HG02870 (cell line): ENCODE measurements around the gene KDR.

Experiments
- ATAC-seq: cut with Tn5 transposase; IDR thresholded peaks from one replicate; pipeline ENCODE4 v1.9.1; 2021; ENCODE audit warnings: mild to moderate bottlenecking, moderate library complexity; ENCODE audit not compliant: unreplicated experiment

KDR gene

DNA sequence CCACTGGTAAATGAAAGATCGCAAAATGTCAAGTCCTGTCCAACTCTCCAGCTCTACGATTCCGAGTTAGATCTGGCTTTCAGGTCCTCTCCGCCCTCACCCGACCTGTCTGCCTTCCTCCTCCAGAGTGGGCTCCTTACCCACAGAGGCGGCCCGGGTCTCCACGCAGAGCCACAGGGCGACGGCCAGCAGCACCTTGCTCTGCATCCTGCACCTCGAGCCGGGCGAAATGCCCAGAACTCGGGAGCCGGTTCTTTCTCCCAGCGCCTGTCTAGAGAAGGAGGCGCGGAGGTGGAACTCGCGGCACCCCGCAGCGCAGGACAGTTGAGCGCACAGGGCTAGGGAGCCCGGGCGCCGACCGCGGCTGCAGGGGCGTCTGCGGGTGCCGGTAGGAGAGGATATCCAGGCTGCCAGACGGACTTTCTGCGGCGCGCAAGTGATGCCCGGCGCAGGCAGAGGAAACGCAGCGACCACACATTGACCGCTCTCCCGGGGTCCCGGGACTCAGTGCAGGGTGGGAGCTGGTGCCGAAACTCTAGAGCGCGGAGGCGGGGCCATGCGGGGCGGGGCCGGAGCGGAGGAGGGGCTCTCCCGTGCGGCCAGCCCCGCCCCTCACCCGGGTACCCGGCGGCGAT is at the start of gene KDR:
Gene KDR, minus strand, starts transcription at position 509 of the 635 bp plus-strand sequence. Its CDS starts 302 bp downstream, at position 207.
- ATAC-seq, result no peak

DNA sequence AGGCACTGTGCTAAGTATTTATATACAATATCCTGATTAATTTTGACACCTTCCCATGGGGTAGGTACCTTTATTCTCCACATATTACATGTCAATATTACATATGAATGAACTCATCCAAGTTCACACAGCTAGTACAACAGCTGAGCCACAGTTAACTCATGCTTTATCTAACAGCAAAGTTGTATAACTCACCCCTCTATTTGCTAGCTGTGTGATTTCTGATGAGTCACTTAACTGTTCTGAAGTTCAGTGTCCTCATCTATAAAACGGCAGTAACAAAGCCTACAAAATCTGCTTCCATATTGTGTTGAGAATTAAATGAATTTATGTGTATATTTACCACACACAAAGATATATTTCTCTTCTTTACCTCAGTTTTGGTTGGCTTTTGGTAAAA is 48.2 kb upstream of the KDR start:
- ATAC-seq, result no peak

DNA sequence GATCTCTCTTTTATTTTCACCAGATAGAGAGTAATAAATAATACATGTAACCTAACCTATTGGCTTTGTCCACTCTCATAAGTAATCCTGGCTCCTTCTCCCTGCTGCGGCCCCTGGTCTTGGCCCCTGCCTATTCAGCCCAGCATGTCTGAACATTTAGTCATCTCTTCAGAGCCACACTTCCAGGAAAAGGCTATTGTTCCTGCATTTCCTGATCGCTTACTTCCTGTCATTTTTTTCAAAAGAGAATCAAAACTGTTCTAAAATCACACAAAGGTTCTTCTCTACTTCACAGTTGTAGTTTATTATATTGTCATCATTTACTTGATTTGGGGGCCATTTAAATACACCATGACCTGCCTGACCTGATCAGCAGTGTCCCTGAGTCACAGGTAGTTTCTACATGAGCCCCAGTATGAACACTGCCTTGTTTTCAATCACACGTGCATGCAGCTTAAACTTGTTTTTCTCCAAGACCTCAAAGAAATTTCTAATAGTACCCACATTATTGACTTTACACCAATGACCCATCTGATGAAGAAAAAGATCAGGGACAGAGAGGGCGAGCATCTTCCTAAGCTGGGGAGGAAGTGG is 47.4 kb upstream of the KDR start:
- no peak for ATAC-seq

DNA sequence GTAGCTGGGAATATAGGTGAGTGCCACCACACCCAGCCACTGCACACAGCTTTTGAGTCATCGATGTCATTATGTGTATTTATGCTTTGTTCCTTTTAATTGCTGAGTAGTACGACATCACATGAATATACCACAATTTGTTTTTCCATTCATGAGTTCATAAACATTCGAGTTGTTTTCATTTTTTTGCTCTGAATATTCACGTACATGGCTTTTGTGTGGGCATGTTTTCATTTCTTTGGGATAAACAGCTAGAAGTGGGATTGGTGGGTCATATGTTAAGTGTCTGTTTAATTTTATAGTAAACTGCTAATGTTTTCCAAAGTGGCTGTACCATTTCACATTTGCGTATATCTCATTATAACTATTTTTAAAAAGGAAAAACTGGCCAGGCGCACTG is 45.1 kb upstream of the KDR start:
- ATAC-seq, result no peak

DNA sequence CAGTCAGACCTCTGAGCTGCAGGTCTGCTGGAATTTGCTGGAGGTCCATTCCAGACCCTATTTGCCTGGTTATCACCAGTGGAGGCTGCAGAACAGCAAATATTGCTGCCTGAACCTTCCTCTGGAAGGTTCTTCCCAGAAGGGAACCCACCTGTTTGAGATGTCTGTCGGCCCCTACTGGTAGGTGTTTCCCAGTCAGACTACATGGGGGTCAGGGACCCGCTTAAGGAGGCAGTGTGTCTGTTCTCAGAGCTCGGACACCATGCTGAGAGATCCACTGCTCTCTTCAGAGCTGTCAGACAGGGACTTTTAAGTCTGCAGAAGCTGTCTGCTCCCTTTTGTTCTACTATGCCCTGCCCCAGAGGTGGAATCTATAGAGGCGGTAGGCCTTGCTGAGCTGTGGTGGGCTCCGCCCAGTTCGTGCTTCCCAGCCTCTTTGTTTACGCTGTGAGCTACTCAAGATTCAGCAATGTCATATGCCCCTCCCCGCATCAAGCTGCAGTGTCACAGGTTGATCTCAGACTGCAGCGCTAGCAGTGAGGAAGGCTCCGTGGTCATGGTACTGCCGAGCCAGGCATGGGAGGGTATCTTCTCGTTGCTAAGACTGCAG is 44.1 kb upstream of the KDR start:
- ATAC-seq, result no peak

DNA sequence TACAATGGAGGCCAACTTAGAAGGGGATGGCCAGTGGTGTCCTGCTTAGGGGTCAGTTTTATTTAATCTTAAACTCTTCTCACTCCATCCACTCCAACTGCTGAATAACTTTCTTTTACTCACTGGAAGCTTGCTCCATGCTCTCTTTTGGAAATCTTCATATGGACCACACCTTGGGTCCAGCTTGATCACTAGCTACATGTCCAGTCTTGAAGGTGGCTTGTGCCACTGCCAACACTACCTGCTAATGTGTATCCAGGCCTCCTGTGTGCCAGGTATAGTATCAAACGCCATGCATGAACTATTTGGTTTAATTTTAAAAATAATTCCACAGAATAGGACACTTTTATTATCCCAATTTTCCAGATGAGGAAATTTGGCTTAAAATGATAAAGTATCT is 37.0 kb upstream of the KDR start:
- ATAC-seq, result no peak

DNA sequence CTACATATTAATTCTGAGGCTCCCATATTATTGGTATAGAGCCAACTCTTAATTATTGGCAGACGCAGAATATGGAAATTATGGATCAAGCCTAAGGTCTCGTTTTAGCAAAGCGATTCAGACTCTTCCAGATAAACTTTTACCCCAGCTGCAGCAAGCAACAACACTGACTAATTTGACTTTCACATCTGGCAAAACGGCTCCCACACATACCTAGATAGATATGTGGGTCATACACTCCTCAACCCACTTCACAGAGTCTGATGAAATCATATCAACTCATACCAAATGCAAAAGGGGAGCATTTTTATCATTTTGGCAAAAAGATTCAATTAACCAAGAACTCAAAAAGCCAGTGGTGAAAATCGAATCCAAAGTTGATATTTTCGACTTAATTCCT is 36.3 kb upstream of the KDR start:
- ATAC-seq, result no peak

DNA sequence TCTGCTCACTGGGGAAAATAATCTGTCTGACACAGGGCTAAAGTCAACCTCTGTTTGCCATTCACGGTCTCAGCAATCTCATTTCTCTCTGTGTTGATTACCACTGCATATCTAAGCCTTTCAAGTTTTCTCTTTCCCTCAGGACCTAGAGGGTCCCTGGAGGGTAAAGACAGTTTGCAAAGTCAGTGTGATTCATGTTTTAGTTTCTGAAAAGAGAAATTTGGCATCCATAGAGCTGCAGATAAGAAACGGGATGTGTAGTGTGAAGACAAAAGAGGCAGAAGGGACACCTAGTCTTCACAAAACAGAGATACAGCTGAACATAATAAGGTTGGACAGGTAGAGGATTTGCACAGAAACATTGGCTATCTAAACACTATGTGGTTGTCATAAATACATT is 34.5 kb upstream of the KDR start:
- ATAC-seq, result no peak

DNA sequence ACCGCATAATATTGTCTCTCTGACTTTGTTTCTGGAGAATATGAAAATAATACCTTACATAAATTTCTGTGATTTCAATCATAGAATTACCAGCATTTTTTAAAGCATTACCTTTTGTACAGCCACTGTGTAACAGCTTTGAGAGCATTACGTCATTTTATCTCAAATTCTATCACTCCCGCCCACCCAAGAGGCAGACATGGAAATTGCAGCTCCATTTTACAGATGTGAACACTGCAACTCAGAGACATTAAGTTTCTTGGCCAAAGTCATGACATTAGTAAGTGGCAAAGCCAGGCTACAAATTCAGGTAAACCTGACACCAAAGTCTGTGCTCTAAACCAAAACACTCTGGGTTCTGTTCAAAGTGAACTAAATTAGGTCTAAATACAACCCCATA is 33.6 kb upstream of the KDR start:
- ATAC-seq, result no peak

DNA sequence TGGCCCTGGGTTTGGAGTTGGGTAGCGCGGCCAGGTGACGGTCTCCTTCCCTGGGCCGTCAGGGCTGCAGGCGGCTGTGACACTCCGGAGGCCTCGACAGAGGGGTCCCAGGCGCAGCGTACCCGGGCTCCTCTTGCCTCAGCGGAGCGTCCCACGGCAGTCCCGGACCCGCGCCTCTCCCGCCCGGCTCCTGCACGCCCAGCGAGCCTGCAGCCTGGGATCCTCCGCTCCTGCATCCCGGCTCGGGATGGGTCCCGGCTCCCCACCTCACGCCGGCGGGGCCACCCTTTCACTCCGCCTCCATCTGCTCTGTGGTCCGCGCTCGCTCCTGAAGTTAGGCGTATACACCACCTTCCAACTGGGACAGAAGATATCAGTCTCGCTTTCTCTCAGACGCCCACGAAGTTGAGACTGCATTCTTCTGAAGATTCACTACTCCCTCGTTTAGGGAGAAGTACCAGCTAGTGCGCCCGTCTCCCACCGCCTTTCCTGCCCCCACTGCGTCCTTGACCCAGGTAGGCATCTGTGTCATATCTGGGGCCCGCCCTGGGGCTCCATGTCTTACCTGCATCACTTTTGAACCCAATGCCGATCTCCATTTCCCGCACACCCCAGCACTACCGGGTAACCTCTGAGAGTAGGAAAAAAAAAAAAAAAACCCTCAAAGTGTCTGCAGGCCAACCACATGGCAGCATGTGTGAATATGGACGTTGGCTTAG is 32.3 kb upstream of the KDR start:
- ATAC-seq, result no peak

DNA sequence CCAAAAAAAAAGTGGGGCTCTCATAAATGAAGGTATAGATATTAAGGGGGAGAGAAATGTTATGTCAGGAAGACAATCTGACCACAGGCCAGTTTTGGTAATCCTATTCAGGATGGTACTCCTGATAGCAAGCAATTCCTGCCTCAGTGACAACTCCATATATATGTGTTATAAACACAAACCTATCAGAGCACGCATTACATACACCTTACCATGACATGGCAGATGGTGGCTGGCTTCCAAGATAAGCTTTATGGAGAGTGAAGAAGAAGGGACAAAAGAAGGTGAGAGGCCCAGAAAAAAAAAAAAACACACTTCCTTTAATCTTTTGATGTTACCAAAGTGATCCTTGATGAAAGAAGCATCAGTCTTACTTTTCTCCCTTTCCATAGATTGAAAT is 29.5 kb upstream of the KDR start:
- no peak for ATAC-seq

DNA sequence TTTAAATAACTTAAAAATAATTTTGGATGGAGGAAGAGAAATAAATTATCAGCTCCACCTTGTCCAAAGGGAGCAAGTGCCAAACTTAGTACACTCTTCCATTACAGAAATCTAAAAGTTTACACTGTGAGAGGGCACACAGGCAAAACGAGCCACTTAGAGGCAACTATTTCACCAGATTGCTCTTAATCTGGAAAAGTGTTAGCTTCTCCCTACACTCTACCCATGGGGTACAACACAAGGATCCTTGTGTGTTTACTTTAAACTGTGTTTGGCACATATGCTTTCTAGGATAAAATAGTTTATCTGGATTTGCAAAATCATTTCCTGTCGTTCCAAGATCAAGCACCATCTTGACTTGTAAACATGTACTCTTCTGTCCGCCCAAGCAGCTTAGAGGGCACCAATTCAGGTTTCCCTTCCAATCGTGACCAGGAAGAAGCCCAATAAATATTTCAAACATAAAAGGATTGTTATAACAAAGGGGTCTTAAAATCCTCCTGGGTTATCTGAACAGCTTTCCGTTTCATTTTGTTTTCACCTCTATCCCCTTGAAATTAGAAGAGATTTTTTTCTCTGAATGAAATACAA is 29.0 kb upstream of the KDR start:
- ATAC-seq, result no peak

DNA sequence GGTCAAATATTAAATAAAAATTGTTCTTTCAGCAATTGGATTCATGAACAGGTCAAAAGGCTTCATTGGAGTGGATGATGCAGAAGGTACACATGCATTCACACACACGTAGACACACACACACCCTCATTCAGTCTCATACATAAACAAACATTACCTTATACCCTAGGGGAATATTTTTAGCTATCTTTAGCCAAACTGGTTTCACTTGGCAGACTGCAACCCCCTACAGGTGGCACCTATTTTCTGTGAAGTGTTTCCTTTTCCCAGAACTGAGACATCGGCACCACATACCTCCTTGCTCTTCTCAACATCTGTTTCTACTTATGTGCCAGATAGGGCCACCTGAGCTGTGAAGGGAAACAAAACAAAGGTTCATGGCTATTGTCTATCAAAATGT is 18.5 kb upstream of the KDR start:
- ATAC-seq, result no peak

DNA sequence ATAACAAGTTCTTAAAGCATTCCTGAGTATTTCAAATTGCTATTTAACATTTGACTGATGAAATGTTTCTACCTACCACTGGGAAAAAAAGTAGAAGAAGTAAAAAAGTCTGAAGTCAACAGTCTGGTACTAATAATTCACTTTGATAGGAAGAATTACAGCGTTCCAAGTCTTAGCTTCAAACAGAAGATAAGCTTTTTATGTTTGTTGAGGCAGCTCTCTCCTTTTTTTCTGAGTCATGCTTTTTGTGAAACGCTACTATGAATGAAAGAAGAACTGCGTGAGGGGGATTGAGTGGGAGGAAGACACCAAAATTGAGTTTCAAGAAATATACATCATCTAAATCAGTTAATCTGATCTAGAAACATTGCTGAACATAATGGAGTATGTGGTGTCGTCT is 13.0 kb upstream of the KDR start:
- no peak for ATAC-seq

DNA sequence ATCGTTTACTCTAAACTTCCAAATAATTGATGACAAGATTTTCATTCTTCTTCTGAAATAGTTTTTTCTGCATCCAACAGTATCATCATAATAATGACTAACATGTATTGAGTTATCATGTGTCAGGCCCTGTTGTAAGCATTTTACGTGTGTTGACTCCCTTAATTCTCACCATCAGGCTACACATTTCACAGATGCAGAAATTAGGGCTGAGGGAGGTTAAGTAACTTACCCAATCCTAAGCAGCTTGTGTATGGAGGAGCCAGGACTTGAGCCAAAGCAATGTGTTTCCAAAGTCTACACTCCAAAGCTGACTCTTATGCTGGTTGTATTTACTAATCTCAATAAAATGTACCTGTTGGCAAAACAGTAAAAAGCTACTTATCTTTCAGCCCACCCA is 11.2 kb upstream of the KDR start:
- no peak for ATAC-seq

DNA sequence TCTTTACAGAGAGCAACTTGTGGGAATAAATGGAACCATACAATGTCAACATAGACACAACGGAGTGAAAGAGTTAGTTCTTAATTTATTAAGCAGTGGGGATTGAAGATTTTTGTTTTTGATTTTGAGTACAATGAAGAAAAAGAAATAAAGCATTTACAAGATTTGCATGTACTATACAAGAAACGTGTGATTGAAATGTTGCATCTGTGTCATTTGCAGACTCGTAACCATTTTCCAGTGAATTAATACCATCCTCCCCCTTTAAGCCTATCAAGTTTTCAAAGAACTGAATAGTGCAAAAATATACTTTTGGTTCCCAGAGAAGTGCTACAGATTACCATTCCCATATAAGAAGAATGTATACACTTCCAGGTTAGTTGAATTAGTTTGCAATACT is 8.6 kb upstream of the KDR start:
- ATAC-seq, result no peak

DNA sequence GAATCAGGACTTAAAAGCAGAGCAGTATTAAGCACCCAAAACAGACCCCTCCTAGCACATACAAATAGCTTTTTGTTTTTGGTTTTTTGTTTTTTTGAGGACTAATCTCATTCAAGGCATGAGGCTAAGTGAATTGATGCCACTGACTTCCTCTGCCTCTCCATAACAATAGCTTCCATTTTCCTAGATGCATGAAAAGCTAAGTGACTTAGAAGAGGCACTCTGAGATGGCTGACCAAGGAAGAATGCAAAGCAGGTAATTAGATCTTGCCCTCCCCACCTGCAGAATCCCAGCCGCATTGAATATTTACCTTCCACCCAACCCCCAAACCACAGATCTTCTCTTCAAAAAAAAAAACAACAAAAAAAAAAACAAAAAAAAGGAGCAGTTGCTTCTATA is 7.4 kb upstream of the KDR start:
- ATAC-seq, result no peak

DNA sequence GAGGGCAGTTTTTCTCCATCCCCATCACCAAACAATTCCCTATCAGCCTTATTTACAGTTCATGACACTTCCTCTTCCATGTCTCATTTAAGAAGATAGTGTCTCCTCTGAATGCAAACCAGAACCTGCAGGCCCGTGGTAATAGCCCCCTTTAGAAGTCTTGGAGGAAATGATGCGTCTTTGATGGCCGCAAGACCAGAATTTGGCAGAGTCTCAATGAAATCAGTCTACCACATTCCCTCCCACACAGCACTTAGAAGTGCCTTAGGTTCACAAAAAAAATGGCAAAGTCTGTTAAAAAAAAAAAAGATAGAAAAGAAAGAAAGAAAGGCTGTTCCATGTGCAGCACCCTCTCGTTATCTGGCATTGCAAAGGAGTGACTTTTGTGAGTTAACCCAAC is 2.1 kb upstream of the KDR start:
- ATAC-seq, result no peak

DNA sequence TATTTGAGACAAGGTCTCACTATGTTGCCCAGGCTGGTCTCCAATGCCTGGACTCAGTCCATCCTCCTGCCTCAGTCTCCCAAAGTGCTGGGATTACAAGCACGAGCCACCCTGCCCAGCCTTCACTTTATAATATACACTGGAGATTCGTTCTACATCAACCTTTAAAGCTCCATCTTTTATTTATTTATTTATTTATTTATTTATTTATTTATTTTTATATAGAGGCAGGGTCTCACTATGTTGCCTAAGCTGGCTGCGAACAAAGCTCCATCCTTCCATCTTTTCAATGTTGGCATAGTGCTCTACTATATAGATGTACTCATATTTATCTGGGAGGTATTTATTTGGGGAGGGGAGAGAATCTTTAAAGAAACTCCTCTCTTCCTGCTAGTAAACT is 1.7 kb upstream of the KDR start:
- no peak for ATAC-seq

DNA sequence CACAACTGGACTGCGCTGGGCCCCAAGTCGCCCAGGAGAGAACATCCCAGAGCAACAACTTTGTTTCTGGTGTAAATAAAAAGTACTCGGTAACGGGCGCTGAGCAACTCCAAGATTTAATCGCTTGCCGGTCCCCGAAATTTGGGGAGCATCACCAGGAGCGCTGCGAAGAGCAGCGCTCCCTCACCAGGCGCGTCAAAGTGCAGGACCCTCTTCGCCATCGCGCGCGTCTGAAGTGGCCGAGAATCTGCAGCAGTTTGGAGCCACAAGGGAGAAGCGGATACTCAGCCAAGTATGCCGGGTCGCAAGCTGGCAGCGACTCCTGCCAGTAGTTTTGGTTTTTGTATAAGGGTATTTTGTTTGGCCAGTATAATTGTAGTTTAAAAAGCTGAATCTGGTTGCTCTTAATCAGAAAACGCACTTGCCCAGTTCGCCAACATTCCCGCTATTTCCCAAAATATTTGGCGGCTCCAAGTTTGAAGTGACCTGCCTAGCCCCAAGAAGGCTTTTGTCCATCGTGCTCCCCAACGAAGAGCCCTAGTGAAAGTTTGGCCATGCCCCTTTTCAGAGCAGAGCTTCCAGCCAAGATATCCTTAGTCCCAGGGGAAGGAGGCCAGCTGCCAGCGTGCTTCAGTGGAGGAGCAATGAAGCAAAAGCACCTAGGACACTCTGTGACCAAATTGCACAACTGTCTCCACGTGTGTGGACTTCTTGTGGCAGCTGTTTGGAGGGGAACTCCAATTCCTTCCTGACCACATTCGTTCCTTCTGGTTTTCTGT is 557 bp upstream of the KDR start:
- no peak for ATAC-seq
